Neuron (in vitro differentiated cells): Measurements from ENCODE around the gene IFNA6.

Source experiments
- H2AFZ ChIP-seq: one replicate; pipeline ENCODE4 v1.6.1; 2013; ENCODE audit warnings: low read depth, mild to moderate bottlenecking, inconsistent platforms, low read length, moderate library complexity
- H3K27me3 ChIP-seq: one replicate; pipeline ENCODE4 v1.6.1; 2013; ENCODE audit warnings: low read length; ENCODE audit not compliant: insufficient read depth
- H3K36me3 ChIP-seq: one replicate; pipeline ENCODE4 v1.6.1; 2013; ENCODE audit warnings: low read length; ENCODE audit not compliant: insufficient read depth
- H3K4me1 ChIP-seq: one replicate; pipeline ENCODE4 v1.6.1; 2013; ENCODE audit warnings: low read length; ENCODE audit not compliant: insufficient read depth
- H3K4me3 ChIP-seq: 2 replicates; pipeline ENCODE4 v1.5.1; 2013; ENCODE audit warnings: mild to moderate bottlenecking, low read length, moderate library complexity
- H3K9me3 ChIP-seq: one replicate; pipeline ENCODE4 v1.6.1; 2013; ENCODE audit warnings: low read length

The IFNA6 gene

GRCh38 chr9:21317956-21318923 is 32.4 kb downstream of the IFNA6 start:
- Histone ChIP-seq H3K9me3 (no peaks in the 10 kb centered on the region), H2AFZ (peak overlapping the region; percentile 23), H3K36me3 (peaks cover 14% of the 10 kb centered on the region), H3K4me3 (no peak overlapping the region), H3K27me3 (no peaks in the 10 kb centered on the region), H3K4me1 (peaks cover 12% of the 10 kb centered on the region)

GRCh38 chr9:21316860-21317259 is 33.8 kb downstream of the IFNA6 start:
- Histone ChIP-seq H3K4me3 (no peak overlapping the region), H3K36me3 (peaks cover 5% of the 10 kb centered on the region), H3K4me1 (peaks cover 25% of the 10 kb centered on the region), H2AFZ (no peak overlapping the region), H3K9me3 (no peaks in the 10 kb centered on the region), H3K27me3 (no peaks in the 10 kb centered on the region)

GRCh38 chr9:21316032-21316842 is 34.5 kb downstream of the IFNA6 start:
- Histone ChIP-seq H3K4me1 (peaks cover 28% of the 10 kb centered on the region), H2AFZ (no peak overlapping the region), H3K36me3 (no peaks in the 10 kb centered on the region), H3K27me3 (no peaks in the 10 kb centered on the region), H3K4me3 (no peak overlapping the region), H3K9me3 (no peaks in the 10 kb centered on the region)

GRCh38 chr9:21314152-21314551 is 36.5 kb downstream of the IFNA6 start:
- no peaks in the 10 kb centered on the region for H3K36me3 ChIP-seq

GRCh38 chr9:21311889-21312288 is 38.8 kb downstream of the IFNA6 start:
- Histone ChIP-seq H3K27me3 (no peaks in the 10 kb centered on the region), H3K4me3 (peak overlapping the region; percentile 43), H3K9me3 (no peaks in the 10 kb centered on the region), H3K4me1 (peaks cover 22% of the 10 kb centered on the region), H2AFZ (peak overlapping the region; percentile 12), H3K36me3 (no peaks in the 10 kb centered on the region)

More at GRCh38 chr9:21314152-21314551, 36.5 kb downstream of the IFNA6 start:
- Histone ChIP-seq H3K4me3 (no peak overlapping the region), H3K27me3 (no peaks in the 10 kb centered on the region), H3K4me1 (peaks cover 34% of the 10 kb centered on the region), H3K9me3 (no peaks in the 10 kb centered on the region), H2AFZ (no peak overlapping the region)

- Histone ChIP-seq H3K4me3 (no peak within 1 kb of the TSS), H3K4me1 (peaks cover 3% of the 10 kb centered on the region), H3K9me3 (no peaks in the 10 kb centered on the region), H2AFZ (no peak within 1 kb of the TSS), H3K36me3 (no peaks in the 10 kb centered on the region), H3K27me3 (no peaks in the 10 kb centered on the region)
These were observed 45.5 kb downstream of the IFNA6 start, which contains the start of gene IFNA5 for GRCh38 chr9:21305213-21305612. TSS of gene IFNA5 (minus strand) at chr9:21305313. CDS start at chr9:21305256, 57 bp downstream.
